Measurements from ENCODE around the gene TMEM176B.
A peak's percentile ranks its signal among the peaks of the same experiment; 100 is the strongest.
"Not testable (repeated sequence)": the region's sequence is repeated elsewhere in the genome, so short reads cannot be mapped to it uniquely, and the experiment has no call there.

TMEM176B gene

DNA sequence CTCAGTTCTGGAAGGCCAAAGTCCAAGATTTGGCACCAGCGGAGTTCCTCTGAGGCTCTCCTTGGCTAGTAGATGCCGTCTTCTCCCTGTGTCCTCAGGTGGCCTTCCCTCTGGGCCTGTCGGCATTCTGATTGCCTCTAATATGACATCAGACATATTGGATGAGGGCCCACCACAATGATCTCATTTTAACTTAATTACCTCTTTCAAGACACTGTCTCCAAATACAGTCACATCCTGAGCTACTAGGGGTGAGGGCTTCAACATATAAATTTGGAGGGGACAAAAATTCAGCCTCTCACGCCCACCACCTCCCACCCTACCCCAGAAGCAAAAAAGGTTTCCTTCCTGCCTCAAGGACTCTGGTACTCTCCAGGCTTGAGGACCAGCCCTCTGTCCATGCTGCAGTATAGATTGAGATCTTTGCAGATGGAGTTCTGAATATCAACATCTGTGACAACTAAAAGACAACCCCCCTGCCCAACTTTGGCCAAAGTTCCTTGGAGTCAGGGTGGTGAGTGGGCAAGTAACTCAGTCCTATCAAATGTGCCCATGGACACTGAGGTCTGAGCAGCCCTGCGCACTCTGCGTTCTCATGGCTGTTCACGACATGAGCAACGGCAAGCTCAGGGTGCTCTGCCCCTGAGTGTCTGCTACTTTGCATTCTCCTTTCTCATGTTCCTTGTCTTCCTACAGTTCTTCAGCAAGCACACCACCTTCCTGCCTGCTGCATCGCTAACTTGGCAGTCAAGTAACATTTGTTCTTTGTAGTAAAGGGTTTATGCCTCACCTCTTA, 11.5 kb downstream of the TMEM176B start:
- no peak for DNase-seq

DNA sequence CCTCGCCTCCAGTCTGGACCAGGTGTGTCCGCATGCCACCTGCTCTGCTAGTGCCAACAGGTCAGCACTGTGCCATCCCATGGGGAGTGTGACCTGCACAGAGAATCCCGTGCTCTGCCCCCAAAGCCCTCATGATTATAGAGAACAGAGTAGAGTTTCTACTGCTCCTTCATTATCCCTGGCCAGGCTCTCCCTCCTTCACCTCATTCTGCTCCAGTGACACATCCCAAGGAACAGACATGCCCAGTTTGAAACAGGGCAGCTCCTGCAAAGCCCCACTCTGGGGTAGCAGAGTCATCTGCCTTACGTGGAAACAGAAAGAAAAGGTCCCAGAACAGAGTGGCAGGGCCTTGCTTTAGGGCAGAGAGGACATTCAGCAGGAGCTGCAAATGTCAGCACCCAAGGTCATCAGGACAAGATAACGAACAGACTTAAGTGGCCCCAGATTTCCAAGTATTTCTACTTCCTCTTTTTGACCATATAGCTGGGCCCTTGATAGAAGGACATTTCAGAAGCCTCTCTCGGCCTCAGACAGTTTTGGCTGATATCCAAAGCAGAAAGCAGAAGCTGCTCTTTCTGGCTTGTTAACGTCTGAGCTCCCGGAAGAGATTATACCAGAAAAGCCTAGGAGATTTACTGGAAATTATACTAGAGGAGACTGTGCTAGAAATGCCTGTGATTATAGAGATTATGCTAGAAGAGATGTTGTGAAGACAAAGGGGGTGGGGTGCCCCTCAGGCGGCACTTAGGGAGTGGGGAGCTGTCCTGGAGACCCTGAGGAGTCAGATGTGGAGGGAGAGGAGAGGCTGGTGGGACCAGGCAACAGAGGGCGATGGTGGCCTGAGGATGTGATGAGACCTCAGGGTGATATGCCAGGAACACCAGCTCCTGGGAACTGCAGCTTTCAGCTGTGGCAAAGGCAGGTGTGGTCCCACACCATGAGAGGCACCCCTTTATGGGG, 12.6 kb downstream of the TMEM176B start:
- no peak for DNase-seq

DNA sequence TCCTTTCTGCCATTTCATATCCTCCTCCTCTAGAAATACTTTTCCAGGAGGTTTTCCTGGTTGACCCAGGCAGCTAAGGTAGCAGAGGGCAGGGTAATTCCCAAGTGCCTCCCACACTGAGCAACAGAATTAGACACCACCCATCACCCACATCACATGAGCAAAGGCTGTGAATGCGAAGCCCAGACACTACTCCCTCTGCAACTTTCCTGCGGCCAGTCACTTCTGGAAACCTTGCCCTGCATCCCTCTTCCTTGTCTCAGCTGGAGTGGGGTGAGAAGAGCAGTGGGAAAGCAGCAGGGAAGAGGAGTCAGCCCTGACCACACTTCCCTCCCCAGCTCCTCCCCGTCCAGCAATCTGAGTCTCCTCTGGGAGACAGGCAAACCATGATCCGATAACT, 15.2 kb downstream of the TMEM176B start:
- DNase-seq = no peak

DNA sequence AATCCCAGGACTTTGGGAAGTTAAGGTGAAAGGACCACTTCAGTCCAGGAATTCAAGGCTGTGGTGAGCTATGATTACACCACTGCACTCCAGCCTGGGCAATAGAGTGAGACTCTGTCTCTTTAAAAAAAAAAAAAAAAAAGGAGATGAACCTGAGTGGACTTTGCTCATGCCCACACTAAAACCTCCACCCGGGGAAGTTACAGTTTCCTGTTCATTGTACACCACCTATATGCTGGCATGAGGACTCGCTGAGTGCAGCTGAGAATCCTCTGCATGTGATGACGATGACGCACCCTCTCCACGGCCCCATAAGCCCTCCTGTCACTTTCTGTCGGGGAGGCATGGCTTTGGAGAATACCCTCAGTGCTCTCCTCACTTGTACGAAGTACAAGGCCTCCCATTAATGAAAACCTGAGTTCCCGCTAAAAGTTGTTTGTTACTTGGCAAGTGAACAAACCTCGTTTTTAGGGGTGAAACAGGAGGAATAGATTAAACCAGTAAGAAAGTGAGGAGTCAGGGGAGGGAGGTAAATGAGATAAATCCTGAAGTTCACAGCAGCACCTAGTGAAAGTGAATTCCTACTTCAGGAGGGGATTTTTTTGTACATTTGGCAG, 15.9 kb downstream of the TMEM176B start:
- DNase-seq = no peak

DNA sequence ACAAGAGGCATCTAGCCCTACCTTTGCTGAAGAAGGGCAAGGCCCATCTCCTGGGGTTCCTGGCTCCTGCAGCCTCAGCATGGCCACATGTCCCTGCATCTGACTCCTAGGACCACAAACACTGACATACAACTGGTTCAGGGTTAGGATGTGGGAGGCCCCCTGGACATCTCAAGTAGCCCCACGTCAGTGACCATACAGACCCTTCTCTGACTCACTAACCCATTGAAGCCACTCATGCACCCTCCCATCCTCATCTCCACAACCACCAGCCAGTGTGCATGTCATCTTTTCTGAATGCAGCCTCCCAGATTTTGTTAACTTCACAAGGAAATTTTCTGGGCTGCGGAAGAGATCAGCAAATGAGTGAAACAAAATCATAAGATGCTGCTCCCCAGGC, 18.2 kb downstream of the TMEM176B start:
- DNase-seq = no peak

DNA sequence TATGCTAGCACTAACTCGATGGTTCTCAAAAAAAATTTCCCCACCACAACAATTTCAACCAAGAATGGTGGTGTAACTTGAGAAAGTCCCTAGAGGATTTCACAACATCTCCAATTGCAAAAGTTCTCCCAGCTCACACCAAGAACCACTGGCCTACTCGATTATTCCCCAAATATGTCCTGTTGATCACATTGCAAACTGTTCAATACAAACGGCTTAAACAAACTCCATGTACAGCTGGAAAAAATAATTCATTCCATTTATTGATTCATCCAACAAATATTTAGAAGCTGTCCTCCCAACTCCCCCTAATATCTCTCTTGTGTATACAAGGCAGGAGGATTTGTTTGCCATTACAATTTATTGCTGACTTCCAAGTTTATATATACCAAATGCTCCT, 19.1 kb downstream of the TMEM176B start:
- no peak for DNase-seq

DNA sequence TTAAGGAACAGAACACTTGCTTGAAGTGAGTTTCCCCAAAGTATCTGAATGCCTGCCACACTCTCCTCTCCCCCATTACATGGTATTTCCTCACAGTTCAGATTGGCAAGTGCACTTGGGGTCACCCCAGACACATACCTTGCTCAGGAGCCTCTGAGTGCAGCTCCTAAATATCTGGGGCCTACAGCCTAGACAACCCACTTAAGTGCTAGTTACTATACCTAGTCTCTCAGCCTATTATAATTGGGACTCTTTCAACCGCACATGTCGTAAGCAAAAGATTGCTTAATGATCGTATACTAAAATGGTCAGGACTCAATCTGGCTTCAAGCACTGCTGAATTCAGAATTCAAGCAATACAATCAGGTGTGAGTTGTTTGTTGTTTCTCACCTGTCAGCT, 19.9 kb downstream of the TMEM176B start:
- DNase-seq = no peak

DNA sequence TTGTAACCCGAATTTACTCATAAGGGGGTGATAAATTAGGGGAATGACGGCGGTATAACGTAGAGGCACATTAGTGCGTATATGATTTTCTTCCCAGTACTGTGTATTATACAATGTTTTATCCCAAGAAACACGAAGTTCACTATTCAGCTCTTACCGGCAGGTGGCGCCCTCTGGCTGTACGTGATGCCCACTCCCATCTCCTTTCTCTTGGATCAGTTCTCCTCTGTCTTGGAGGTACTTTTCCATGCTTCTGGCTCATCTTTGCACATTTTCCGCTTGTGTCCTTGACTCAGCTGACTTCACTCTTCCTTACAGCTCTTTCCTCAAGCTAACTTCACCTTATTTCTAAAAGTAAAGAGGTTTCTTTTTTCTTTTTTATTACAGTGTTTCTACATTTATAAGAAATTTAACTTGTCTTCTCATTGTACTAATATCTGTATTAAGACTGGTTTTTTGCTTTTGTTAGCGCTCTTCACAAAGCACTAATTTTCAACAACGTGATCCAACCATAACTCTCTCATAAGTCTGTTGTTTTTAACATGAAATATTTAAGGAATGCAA, 21.3 kb downstream of the TMEM176B start:
- peak; percentile 8 to 69 (median 59) for DNase-seq

DNA sequence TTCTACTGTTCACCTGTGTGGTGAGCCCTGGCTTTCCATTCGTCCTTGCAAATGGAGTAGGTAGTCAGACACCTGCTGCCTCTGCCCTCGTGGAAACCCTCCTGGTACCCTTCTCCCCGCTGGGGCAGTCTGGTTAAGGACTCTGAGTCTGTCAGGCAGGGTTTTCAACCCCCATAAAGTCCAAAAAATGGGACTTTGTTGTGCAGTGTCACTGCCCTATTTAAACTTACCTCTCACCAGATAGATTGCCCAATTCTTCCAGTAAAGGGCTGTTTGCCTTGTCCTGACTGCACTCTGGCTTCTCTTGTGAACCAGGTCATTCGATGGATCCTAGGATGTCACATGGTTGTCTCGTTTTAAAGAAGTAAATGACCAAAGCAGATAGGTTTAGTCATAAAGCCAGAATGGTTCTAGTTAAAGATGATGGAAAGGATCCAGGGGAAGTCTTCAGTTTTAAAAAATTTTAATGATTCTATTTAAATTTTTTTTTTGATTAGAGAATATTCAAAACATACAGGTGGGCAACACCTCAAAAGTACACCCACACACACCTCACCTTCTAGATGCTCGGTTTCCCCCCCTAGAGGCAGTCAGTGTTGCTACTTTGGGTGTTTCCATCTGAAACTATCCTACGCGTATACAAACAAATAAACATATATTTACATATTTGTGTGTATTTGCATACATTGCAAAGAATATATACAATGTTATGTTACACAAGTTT, 22.0 kb downstream of the TMEM176B start:
- no peak for DNase-seq

DNA sequence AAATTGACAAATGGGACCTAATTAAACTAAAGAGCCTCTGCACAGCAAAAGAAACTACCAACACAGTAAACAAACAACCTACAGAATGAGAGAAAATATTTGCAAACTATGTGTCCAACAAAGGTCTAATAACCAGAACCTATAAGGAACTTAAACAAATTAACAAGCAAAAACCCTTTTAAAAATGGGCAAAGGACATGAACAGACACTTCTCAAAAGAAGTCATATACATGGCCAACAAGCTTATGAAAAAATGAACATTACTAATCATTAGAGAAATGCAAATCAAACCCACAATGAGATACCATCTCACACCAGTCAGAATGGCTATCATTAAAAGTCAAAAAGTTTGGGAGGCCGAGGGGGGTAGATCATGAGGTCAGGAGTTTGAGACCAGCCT, 26.0 kb downstream of the TMEM176B start:
- not testable (repeated sequence) for DNase-seq

DNA sequence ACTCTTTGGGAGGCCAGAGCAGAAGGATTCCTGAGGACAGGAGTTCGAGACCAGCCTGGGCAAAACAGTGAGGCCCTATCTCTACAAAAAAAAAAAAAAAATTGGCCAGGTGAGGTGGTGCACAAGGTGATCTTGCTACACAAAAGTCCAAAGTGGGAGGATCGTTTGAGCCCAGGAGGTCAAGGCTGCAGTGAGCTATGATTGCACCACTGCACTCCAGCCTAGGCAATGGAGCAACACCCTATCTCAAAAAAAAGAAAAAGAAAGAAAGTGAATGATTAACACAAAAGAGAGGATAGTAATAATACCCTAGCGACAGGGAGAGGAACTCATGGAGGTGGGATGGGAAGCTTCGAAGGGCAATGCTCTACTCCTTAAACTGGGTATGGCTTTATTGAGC, 30.4 kb downstream of the TMEM176B start:
- DNase-seq = no peak

DNA sequence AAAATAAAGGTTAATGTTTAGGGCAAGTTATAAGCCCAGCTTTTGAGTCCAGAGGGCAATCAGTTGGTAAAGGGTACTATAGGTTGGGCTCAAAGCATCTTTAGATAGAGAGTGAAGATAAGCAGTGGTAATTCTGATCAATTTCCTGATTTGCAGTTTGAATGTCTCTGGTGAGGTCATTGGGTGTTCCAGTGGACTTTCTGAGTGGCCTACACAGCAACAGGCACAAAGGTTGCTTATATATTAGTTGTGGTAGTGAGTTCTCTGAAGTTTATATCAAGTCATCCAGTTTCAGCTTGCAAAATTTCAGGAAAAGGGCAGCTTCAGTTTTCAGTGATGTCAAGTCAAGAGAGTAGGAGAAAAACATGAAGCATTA, 33.8 kb downstream of the TMEM176B start:
- DNase-seq = no peak

DNA sequence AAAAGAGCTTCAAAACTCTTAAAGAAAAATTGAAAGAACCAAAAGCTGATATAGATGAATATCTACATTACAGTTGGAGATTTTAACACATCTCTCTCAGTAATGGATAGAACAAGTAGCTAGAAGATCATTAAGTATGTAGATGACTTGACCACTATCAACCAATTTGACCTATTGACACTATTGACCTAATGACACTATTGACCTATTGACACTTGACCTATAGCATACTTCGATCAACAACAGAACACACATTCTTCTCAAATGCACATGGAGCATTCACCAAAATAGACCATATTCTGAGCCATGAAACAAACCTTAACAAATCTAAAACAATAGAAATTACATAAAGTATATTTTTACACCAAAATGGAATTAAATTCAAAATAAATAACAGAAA, 40.7 kb downstream of the TMEM176B start:
- DNase-seq = no peak

DNA sequence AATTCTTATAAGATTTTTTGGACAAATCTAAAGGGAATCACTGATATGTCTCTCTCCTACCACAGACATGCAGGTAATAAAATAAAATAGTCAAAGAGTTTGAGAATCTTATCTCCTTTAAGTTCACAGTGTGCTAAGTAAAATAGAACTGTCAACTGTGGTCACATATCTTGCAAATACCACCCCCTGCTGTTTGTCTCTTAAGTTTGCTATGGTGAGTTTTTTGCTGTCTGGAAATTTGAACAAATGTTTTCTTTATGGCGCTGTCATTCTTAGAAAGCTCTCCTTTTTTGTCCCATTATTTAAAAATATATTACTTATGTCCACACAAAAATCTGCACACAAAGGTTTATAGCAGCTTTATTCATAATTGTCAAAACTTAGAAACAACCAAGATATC, 43.3 kb downstream of the TMEM176B start:
- DNase-seq = peak in 3 of 6 experiments; percentile 62 to 75 (median 70)

DNA sequence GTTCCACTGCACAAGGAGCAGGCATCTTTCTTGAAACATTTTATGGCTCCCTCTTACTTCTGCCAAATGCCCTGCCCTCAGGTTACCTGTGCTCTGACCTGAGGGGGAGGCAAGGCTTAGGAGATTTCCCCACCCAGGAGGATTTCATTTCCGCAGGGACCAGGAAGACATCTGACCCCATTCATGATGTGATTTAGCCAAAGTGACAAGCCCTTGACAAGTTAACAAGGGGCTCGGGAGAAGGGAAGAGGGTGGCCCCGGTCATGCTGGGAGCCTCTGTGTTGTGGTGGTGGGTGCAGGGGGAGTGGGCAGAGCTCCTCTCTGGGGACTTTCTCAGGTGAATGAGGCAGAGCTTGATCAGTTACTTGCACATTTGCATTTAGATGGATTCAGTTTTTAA, 44.0 kb downstream of the TMEM176B start:
- DNase-seq = peak in 2 of 6 experiments; percentile 50

DNA sequence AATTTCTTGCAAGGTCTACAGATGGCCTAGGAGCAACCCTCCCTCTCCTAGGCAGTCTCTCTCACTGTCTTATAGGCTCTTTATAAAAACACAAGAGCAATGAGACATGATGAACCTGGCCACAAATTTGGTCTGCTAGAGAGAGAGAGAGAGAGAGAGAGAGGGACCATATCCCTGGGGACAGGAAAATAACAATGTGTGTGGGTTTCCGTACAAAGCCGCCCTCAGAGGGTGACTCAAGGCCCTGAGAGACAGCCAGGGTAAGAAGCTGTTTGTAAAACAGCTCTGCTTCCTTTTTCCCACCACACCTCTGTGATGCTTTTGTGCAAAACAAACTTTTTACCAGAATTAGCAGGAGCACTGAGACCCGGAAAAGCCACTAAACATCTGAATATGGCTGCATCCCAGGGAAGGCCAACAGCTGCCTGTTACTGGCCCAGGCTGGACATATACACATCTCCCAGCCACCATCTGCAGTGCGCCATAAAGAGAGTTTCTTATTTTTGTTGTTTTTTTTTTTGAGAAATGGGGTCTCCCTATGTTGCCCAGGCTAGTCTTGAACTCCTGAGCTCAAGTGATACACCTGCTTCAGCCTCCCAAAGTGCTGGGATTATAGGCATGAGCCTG, 44.6 kb downstream of the TMEM176B start:
- peak; percentile 46 to 82 (median 72) for DNase-seq

DNA sequence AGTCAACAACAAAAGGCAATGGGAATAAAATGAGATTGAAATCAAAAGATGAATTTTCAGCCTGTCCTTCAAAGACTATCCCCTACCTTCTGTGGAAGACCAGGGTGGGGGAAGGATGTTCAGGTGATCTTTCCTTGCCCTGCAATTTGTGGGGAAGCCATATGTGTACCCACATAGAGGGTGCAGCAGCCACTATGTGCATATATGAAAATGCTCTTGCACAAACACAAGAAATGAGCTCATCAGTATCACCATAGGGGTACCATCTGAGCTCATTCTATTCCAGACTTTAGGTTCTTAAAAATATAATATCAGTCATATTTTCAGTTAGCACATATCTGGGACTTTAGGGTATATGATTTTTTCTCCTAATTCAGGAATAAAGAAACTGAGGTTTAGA, 45.2 kb downstream of the TMEM176B start:
- DNase-seq = peak in 1 of 6 experiments; percentile 55

DNA sequence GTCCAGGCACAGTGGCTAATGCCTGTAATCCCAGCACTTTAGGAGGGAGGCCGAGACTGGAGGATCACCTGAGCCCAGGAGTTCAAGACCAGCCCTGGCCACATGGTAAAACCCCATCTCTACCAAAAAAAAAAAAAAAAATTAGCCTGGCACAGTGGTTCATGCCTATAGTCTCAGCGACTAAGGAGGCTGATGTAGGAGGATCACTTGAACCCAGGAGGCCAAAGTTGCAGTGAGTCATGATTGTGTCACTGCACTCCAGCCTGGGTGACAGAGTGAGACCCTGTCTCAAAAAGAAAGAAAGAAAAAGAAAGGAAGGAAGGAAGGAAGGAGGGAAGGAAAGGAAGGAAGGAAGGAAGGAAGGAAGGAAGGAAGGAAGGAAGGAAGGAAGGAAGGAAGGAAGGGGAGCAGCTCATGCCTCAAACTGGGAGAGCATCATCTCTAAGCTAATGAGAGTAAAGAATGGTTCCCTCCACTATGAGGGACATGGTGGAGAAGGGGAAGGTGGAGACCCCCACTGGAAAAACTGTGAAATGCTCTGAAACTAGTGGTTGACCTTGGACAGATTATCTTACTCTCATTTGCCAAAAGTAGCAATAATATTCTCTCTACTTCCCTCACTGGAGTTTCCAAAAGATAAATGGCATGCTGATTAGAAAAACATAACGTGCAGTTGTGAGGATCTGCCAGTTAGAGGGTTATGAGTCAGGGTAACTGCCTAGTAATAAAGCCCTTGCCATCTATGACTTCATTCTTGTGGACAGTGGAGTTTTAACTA, 46.1 kb downstream of the TMEM176B start:
- no peak for DNase-seq

DNA sequence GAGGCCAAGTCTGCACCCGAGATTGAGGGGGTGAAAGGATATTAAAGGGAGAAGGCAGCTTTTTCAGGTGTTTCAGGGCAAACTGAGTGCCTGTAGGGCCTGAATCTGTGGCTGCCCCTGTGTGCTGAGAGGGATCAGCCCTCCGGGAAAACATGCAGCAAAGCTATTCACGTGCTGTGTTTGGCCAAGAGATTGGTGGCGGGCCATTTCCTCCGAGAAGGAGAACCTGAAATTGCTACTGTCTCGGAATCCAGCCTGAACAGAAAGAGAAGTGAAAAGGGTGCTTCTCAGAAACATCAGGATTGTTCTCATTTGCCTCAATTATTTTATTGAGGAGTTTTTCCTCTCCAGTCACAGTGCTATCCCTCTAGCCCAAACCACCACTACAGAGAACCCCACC, 46.9 kb downstream of the TMEM176B start:
- peak in 1 of 6 experiments; percentile 6 for DNase-seq

DNA sequence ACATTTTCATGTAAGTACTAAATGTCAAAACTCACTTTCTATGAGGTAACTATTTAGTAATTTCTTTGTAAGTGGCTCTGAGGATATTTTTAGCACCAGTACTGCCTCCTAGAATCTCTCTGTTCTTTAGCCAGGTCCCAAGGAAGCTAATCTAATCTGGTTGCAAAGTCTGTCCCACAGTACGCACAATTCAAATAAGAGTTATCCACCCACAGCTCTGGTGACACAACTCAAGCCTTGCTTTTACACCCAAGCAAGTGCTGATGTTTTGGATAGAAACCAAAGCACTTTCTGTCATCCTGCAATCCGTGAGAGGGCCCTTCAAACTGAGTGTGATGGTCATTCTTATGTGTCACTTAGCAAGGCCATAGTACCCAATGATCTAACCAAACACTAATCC, 48.5 kb downstream of the TMEM176B start:
- DNase-seq = no peak

DNA sequence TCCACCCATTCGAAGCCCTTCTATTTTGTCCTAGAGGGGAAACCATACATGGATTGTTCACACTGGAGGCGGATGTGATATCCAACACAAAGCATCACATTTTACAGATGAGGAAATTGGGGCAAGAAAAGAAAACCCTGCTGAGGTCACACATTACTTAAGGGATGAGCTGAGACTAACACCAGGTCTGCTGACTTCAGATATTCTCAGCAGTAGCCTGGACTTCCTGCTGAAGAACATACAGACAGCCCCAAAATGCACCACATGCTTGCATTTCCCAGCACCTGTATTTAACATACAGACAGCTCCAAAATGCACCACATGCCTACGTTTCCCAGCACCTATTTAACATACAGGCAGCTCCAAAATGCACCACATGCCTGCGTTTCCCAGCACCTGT, 51.8 kb downstream of the TMEM176B start:
- DNase-seq = no peak
